GM23338 (cell line): ENCODE data around the gene ETV6. TPM values are rescaled to one million over a fixed set of nuclear protein-coding genes. Genes with fewer than 3 reads are reported as not detected.

ENCODE experiments used
- ATAC-seq: fragments of 200-7000 bp; cut with Tn5 transposase; 3 replicates; pipeline ENCODE4 v1.9.1; 2020
- DNase-seq: peaks from one replicate; pipeline ENCODE4 v3.0.0-alpha.2; 2015; ENCODE audit warnings: low spot score
- H2AFZ ChIP-seq: fragments of 200-600 bp; sonication (generic); 2 replicates; pipeline ENCODE4 v1.8.0; 2016; ENCODE audit warnings: antibody characterized with exemption, mild to moderate bottlenecking, moderate library complexity
- H3F3A ChIP-seq: fragments of 200-600 bp; sonication (generic); replicated peaks from 2 replicates; pipeline ENCODE4 v1.8.0; 2017; ENCODE audit warnings: antibody characterized with exemption, mixed run types, low read depth
- H3K27ac ChIP-seq: fragments of 200-600 bp; sonication (generic); 2 replicates; pipeline ENCODE4 v1.6.1; 2016; ENCODE audit warnings: low read depth
- H3K27me3 ChIP-seq: fragments of 200-600 bp; sonication (generic); 2 replicates; pipeline ENCODE4 v1.8.0; 2016; ENCODE audit warnings: mild to moderate bottlenecking, mixed run types, moderate library complexity; ENCODE audit not compliant: insufficient read depth
- H3K36me3 ChIP-seq: fragments of 200-600 bp; sonication (generic); 2 replicates; pipeline ENCODE4 v1.8.0; 2016; ENCODE audit warnings: mild to moderate bottlenecking; ENCODE audit not compliant: insufficient read depth
- H3K4me1 ChIP-seq: fragments of 200-600 bp; sonication (generic); 2 replicates; pipeline ENCODE4 v1.8.0; 2016; ENCODE audit warnings: mild to moderate bottlenecking, moderate library complexity; ENCODE audit not compliant: insufficient read depth
- H3K4me2 ChIP-seq: fragments of 200-600 bp; sonication (generic); 2 replicates; pipeline ENCODE4 v1.7.1; 2017; ENCODE audit warnings: mixed run types
- H3K4me3 ChIP-seq: fragments of 200-600 bp; sonication (generic); 2 replicates; pipeline ENCODE4 v1.6.1; 2016; ENCODE audit warnings: mixed run types
- H3K79me2 ChIP-seq: fragments of 200-600 bp; sonication (generic); replicated peaks from 2 replicates; pipeline ENCODE4 v1.8.0; 2017; ENCODE audit warnings: mild to moderate bottlenecking; ENCODE audit not compliant: insufficient read depth
- H3K9me2 ChIP-seq: fragments of 200-600 bp; sonication (generic); 2 replicates; pipeline ENCODE4 v1.8.0; 2017; ENCODE audit not compliant: insufficient read depth
- H4K20me1 ChIP-seq: fragments of 200-600 bp; sonication (generic); replicated peaks from 2 replicates; pipeline ENCODE4 v1.8.0; 2017; ENCODE audit warnings: mild to moderate bottlenecking; ENCODE audit not compliant: insufficient read depth
- H3K27ac Mint-ChIP-seq: 2 replicates; pipeline ENCODE4 v1.8.0; 2020; ENCODE audit warnings: inconsistent platforms, mild to moderate bottlenecking, moderate library complexity, mixed read lengths
- H3K27me3 Mint-ChIP-seq: 3 replicates; pipeline ENCODE4 v1.8.0; 2022; ENCODE audit warnings: low read depth, mild to moderate bottlenecking, moderate library complexity, mixed read lengths, inconsistent platforms; ENCODE audit not compliant: insufficient read depth, poor library complexity
- H3K36me3 Mint-ChIP-seq: 3 replicates; pipeline ENCODE4 v1.8.0; 2021; ENCODE audit warnings: low read depth, mild to moderate bottlenecking, inconsistent platforms, moderate library complexity, mixed read lengths
- H3K4me1 Mint-ChIP-seq: 3 replicates; pipeline ENCODE4 v1.8.0; 2020; ENCODE audit warnings: mild to moderate bottlenecking, inconsistent platforms, mixed read lengths
- H3K4me3 Mint-ChIP-seq: 3 replicates; pipeline ENCODE4 v1.8.0; 2021; ENCODE audit warnings: moderate library complexity, mild to moderate bottlenecking, inconsistent platforms, mixed read lengths
- H3K9me3 Mint-ChIP-seq: 3 replicates; pipeline ENCODE4 v1.8.0; 2020; ENCODE audit warnings: moderate library complexity, mild to moderate bottlenecking, inconsistent platforms, mixed read lengths
- CREB1 ChIP-seq: fragments of 250-450 bp; sonication (Bioruptor Pico); IDR thresholded peaks from 2 replicates; pipeline ENCODE4 v1.5.0; 2020; ENCODE audit warnings: low read depth, mild to moderate bottlenecking, moderate library complexity
- EZH2 ChIP-seq: fragments of 200-600 bp; sonication (generic); IDR thresholded peaks from one replicate; pipeline ENCODE4 v1.8.0; 2017; ENCODE audit warnings: antibody characterized with exemption, mild to moderate bottlenecking, low read depth; ENCODE audit not compliant: unreplicated experiment
- EZH2phosphoT487 ChIP-seq: fragments of 200-600 bp; sonication (generic); IDR thresholded peaks from one replicate; pipeline ENCODE4 v1.8.1; 2018; ENCODE audit warnings: antibody characterized with exemption; ENCODE audit not compliant: unreplicated experiment
- NANOG ChIP-seq: IDR thresholded peaks from 2 replicates; pipeline ENCODE4 v1.6.1; 2016; ENCODE audit warnings: antibody characterized with exemption, borderline replicate concordance
- POLR2AphosphoS5 ChIP-seq: IDR thresholded peaks from 2 replicates; pipeline ENCODE4 v1.6.1; 2016; ENCODE audit warnings: antibody characterized with exemption, low read depth
- STAT1 ChIP-seq: IDR thresholded peaks from one replicate; pipeline ENCODE4 v1.6.1; 2016; ENCODE audit warnings: antibody characterized with exemption; ENCODE audit not compliant: unreplicated experiment
- ZNF114 ChIP-seq: fragments of 250-450 bp; sonication (Bioruptor Pico); IDR thresholded peaks from 2 replicates; pipeline ENCODE4 v1.5.0; 2020; ENCODE audit warnings: mild to moderate bottlenecking, moderate library complexity
- ZNF331 ChIP-seq: fragments of 250-450 bp; sonication (Bioruptor Pico); IDR thresholded peaks from 2 replicates; pipeline ENCODE4 v1.5.0; 2020; ENCODE audit warnings: low read depth, mild to moderate bottlenecking, moderate library complexity
- polyA plus RNA-seq: library from polyadenylated mRNA; unstranded; fragments of >200 nt; fragmentation: Nextera tagmentation; extraction: Ambion mirVana; gene quantifications from 2 replicates; pipeline ENCODE4 v1.2.1, GENCODE V29; 2016
- total RNA-seq: library from RNA; depleted of rRNA; stranded (reverse); fragments of >200 nt; shearing (Covaris generic); gene quantifications from 2 replicates; pipeline ENCODE4 v1.2.3, GENCODE V29; 2014
- TF ChIP-seq, protein P1 (sequence below), 2 experiments: fragments of 200-600 bp in 1 of 2; sonication (generic) in 1 of 2; conservative IDR thresholded peaks; 2 replicates each; pipeline versions ENCODE4 v1.5.1 to v1.6.1; 2016 to 2017; ENCODE audit warnings: antibody characterized with exemption in 2 of 2, low read depth in 2 of 2, mild to moderate bottlenecking in 2 of 2, moderate library complexity in 1 of 2
- TF ChIP-seq, protein P2 (sequence below): fragments of 250-450 bp; sonication (Bioruptor Pico); IDR thresholded peaks from 2 replicates; pipeline ENCODE4 v1.5.0; 2020; ENCODE audit warnings: mild to moderate bottlenecking, moderate library complexity

The ETV6 gene
- total and polyA plus RNA-seq, 2 experiments from 2014 or later: 7.5 to 15.1 TPM

DNA sequence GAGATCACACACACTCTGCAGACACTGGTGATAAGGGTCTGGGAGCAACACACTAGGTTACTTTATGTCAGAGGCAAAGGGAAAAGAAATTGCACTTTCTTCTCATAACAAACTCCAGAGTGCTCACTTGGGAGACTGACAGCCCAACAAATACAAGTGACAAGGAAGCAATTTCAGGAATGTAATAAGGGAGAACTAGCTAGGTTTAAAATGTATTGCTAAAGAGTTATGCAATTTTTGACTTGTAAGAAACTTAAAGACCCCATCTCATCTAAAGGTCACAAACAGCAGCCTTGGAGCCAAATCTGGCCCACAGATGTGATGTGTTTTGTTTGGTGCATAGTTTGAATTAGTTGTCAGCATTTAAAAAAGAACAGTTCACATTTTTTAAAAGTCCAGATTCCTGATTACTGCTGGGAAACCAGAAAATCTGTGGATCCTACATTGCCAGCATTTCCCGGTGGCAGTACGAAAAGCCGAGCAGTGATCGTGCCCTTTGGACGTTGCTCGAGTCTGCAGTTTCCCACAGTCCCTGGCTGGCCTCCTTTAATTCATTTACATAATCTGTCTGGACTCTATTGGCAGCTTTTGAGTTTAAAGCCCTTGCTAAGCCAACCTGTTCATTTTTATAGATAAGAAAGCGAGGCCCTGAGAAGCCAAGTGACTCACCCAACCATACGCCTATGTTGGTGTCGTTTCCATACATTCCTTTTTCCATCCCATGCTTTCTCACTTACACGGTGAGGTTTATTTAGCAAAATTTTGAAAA is 42.0 kb upstream of the ETV6 start:
- no peaks in the 10 kb centered on the region for H3K36me3 ChIP-seq
- H3K4me3 ChIP-seq: no peak overlapping the region
- no peaks in the 10 kb centered on the region for H3K27me3 ChIP-seq
- H3K79me2 ChIP-seq: peaks cover 22% of the 10 kb centered on the region
- TF ChIP-seq CREB1 (CRISPR knock-in tag) (no peak), NANOG (no peak), EZH2phosphoT487 (no peak), ZNF331 (CRISPR knock-in tag) (no peak), STAT1 (no peak), ZNF114 (CRISPR knock-in tag) (no peak), EZH2 (no peak)
- TF ChIP-seq, protein P1, sequence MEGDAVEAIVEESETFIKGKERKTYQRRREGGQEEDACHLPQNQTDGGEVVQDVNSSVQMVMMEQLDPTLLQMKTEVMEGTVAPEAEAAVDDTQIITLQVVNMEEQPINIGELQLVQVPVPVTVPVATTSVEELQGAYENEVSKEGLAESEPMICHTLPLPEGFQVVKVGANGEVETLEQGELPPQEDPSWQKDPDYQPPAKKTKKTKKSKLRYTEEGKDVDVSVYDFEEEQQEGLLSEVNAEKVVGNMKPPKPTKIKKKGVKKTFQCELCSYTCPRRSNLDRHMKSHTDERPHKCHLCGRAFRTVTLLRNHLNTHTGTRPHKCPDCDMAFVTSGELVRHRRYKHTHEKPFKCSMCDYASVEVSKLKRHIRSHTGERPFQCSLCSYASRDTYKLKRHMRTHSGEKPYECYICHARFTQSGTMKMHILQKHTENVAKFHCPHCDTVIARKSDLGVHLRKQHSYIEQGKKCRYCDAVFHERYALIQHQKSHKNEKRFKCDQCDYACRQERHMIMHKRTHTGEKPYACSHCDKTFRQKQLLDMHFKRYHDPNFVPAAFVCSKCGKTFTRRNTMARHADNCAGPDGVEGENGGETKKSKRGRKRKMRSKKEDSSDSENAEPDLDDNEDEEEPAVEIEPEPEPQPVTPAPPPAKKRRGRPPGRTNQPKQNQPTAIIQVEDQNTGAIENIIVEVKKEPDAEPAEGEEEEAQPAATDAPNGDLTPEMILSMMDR (conservative IDR thresholded peaks at IDR 0.05; ENCODE audit: low read depth in 2 of 2): no peak
- peak overlapping the region; percentile 78 for H3K27ac ChIP-seq
- H3K9me2 ChIP-seq: no peaks in the 10 kb centered on the region
- Mint-ChIP-seq H3K36me3 (peaks cover 9% of the 10 kb centered on the region), H3K27ac (peak overlapping the region; percentile 88), H3K27me3 (peaks cover 4% of the 10 kb centered on the region), H3K4me3 (no peak overlapping the region), H3K4me1 (peaks cover 66% of the 10 kb centered on the region), H3K9me3 (peaks cover 17% of the 10 kb centered on the region; the same call in 2 of the 3 replicates)
- H4K20me1 ChIP-seq: no peaks in the 10 kb centered on the region
- H3F3A ChIP-seq: no peaks in the 10 kb centered on the region
- ATAC-seq (no peak), DNase-seq (no peak)
- no peak overlapping the region for H2AFZ ChIP-seq
- H3K4me2 ChIP-seq: no peak overlapping the region
- peaks cover 39% of the 10 kb centered on the region for H3K4me1 ChIP-seq

DNA sequence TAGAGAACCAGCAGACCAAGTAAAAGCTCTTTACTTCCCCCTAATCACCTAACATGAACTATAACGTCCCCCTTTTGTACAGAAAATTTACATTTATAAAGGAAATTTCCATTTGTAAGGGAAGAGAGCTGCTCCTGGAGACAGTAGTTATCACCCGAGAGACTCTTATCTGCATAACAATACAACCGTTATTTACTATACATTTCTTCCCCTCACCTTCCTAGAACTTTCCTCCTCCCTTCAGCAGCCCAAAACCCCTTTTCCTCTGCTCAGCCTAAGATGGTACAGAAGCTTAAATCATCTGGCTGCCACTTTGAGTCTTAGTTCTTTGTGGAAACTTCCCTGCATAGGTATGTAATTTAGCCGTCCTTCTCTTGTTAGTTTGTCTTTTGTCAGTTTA is 40.4 kb upstream of the ETV6 start:
- H3K36me3 ChIP-seq: no peaks in the 10 kb centered on the region
- H3K79me2 ChIP-seq: peaks cover 27% of the 10 kb centered on the region
- H4K20me1 ChIP-seq: no peaks in the 10 kb centered on the region
- H3K4me3 ChIP-seq: peak overlapping the region; percentile 38
- H3K27ac ChIP-seq: peak overlapping the region; percentile 99
- no peaks in the 10 kb centered on the region for H3F3A ChIP-seq
- Mint-ChIP-seq H3K36me3 (peaks cover 9% of the 10 kb centered on the region), H3K9me3 (peaks cover 17% of the 10 kb centered on the region; the same call in 2 of the 3 replicates), H3K27ac (peak overlapping the region; percentile 95), H3K4me3 (peak overlapping the region; percentile 60), H3K4me1 (peaks cover 67% of the 10 kb centered on the region), H3K27me3 (peaks cover 6% of the 10 kb centered on the region)
- H3K27me3 ChIP-seq: no peaks in the 10 kb centered on the region
- H3K9me2 ChIP-seq: no peaks in the 10 kb centered on the region
- H3K4me2 ChIP-seq: peak overlapping the region; percentile 61
- TF ChIP-seq NANOG: peak; percentile 99
- TF ChIP-seq ZNF114 (CRISPR knock-in tag): 0 out of 2 replicates have a peak, but pooled peaks have one; percentile 9
- TF ChIP-seq STAT1: no peak
- TF ChIP-seq EZH2: no peak
- TF ChIP-seq, protein P2, sequence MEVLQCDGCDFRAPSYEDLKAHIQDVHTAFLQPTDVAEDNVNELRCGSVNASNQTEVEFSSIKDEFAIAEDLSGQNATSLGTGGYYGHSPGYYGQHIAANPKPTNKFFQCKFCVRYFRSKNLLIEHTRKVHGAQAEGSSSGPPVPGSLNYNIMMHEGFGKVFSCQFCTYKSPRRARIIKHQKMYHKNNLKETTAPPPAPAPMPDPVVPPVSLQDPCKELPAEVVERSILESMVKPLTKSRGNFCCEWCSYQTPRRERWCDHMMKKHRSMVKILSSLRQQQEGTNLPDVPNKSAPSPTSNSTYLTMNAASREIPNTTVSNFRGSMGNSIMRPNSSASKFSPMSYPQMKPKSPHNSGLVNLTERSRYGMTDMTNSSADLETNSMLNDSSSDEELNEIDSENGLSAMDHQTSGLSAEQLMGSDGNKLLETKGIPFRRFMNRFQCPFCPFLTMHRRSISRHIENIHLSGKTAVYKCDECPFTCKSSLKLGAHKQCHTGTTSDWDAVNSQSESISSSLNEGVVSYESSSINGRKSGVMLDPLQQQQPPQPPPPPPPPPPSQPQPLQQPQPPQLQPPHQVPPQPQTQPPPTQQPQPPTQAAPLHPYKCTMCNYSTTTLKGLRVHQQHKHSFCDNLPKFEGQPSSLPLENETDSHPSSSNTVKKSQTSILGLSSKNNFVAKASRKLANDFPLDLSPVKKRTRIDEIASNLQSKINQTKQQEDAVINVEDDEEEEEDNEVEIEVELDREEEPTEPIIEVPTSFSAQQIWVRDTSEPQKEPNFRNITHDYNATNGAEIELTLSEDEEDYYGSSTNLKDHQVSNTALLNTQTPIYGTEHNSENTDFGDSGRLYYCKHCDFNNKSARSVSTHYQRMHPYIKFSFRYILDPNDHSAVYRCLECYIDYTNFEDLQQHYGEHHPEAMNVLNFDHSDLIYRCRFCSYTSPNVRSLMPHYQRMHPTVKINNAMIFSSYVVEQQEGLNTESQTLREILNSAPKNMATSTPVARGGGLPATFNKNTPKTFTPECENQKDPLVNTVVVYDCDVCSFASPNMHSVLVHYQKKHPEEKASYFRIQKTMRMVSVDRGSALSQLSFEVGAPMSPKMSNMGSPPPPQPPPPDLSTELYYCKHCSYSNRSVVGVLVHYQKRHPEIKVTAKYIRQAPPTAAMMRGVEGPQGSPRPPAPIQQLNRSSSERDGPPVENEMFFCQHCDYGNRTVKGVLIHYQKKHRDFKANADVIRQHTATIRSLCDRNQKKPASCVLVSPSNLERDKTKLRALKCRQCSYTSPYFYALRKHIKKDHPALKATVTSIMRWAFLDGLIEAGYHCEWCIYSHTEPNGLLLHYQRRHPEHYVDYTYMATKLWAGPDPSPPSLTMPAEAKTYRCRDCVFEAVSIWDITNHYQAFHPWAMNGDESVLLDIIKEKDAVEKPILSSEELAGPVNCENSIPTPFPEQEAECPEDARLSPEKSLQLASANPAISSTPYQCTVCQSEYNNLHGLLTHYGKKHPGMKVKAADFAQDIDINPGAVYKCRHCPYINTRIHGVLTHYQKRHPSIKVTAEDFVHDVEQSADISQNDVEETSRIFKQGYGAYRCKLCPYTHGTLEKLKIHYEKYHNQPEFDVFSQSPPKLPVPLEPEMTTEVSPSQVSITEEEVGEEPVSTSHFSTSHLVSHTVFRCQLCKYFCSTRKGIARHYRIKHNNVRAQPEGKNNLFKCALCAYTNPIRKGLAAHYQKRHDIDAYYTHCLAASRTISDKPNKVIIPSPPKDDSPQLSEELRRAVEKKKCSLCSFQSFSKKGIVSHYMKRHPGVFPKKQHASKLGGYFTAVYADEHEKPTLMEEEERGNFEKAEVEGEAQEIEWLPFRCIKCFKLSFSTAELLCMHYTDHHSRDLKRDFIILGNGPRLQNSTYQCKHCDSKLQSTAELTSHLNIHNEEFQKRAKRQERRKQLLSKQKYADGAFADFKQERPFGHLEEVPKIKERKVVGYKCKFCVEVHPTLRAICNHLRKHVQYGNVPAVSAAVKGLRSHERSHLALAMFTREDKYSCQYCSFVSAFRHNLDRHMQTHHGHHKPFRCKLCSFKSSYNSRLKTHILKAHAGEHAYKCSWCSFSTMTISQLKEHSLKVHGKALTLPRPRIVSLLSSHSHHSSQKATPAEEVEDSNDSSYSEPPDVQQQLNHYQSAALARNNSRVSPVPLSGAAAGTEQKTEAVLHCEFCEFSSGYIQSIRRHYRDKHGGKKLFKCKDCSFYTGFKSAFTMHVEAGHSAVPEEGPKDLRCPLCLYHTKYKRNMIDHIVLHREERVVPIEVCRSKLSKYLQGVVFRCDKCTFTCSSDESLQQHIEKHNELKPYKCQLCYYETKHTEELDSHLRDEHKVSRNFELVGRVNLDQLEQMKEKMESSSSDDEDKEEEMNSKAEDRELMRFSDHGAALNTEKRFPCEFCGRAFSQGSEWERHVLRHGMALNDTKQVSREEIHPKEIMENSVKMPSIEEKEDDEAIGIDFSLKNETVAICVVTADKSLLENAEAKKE: peak; percentile 54; the same call in 1 of the 2 replicates
- TF ChIP-seq POLR2AphosphoS5: peak; percentile 42; the same call in 1 of the 2 replicates
- DNase-seq (peak; percentile 95), ATAC-seq (peak; percentile 93)
- H2AFZ ChIP-seq: no peak overlapping the region
- H3K4me1 ChIP-seq: peaks cover 31% of the 10 kb centered on the region
